Cardiac muscle cell (in vitro differentiated cells and primary cell): Measurements from ENCODE around the gene GARIN5A. TPM values are rescaled to one million over a fixed set of nuclear protein-coding genes. Genes with fewer than 3 reads are reported as not detected.
A peak's percentile ranks its signal among the peaks of the same experiment; 100 is the strongest.

ENCODE experiments used
- DNase-seq, 2 donors: peaks; one replicate each; pipeline versions ENCODE4 v3.0.0 to v3.0.0-alpha.2; 2010 to 2017; ENCODE audit warnings: low read depth in 1 of 2, low spot score in 1 of 2
- H3K27ac ChIP-seq: fragments of 200-600 bp; sonication (generic); 2 replicates; pipeline ENCODE4 v1.5.1; 2016
- H3K27me3 ChIP-seq: fragments of 200-600 bp; sonication (generic); 2 replicates; pipeline ENCODE4 v1.6.0; 2016; ENCODE audit warnings: control low read depth
- H3K36me3 ChIP-seq: fragments of 200-600 bp; sonication (generic); 2 replicates; pipeline ENCODE4 v1.5.1; 2016; ENCODE audit warnings: control low read depth
- H3K4me1 ChIP-seq: fragments of 200-600 bp; sonication (generic); 2 replicates; pipeline ENCODE4 v1.8.1; 2017; ENCODE audit warnings: low read depth, mild to moderate bottlenecking, mixed run types
- H3K4me3 ChIP-seq: fragments of 200-600 bp; sonication (generic); 2 replicates; pipeline ENCODE4 v1.5.1; 2016; ENCODE audit warnings: mild to moderate bottlenecking
- H3K9me3 ChIP-seq: fragments of 200-600 bp; sonication (generic); 2 replicates; pipeline ENCODE4 v1.5.1; 2017; ENCODE audit warnings: low read depth, mild to moderate bottlenecking, control low read depth
- polyA plus RNA-seq: library from polyadenylated mRNA; unstranded; fragments of >200 nt; fragmentation: Nextera tagmentation; extraction: Ambion mirVana; gene quantifications from 2 replicates; pipeline ENCODE4 v1.2.1, GENCODE V29; 2016
- total RNA-seq: library from RNA; depleted of rRNA; stranded (reverse); fragments of >200 nt; gene quantifications from 2 replicates; pipeline ENCODE4 v1.2.3, GENCODE V29; 2016
- TF ChIP-seq, protein P1 (sequence below): IDR thresholded peaks from 2 replicates; pipeline ENCODE4 v1.5.1; 2012; ENCODE audit warnings: low read depth, mild to moderate bottlenecking, low read length

GARIN5A gene
- total and polyA plus RNA-seq, 2 experiments from 2014 or later, result 7.7 to 9.3 TPM

DNA sequence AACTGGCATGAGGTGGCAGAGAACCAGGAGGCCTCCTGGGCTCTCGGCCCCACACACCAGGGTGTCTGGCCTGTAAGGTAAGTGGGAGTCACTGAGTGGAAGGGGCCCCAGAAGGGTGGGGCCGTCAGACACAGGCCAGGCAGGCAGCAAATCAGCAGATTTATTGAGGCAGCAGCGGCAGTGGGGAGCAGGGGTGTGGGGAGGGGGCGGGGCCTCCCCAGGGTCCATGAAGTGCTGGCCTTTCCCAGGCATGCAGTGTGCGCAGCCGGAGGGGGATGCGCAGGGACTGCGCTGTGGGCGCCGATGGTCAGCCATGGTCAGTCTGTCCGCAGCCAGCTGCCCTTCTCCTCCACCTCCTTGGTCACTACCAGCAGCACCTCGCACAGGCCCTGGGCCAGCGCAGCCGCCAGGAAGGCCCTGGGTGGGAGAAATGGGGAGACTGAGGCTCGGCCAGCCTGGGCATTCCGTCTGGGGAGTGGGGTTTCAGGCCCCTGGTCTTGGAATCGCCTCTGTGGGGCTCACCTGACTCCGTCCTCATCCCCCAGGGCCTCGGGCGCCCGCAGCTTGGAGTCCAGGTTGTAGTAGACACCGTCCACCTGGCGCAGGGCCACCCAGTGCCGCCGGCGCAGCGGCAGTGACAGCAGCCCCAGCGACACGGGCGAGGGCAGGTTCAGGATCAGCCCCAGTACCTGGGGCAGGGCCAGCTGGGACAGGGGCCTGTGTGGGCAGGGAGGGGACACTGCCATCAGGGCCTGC is 29.4 kb upstream of the GARIN5A start:
- no peak overlapping the region for H3K27ac ChIP-seq
- TF ChIP-seq, protein P1, sequence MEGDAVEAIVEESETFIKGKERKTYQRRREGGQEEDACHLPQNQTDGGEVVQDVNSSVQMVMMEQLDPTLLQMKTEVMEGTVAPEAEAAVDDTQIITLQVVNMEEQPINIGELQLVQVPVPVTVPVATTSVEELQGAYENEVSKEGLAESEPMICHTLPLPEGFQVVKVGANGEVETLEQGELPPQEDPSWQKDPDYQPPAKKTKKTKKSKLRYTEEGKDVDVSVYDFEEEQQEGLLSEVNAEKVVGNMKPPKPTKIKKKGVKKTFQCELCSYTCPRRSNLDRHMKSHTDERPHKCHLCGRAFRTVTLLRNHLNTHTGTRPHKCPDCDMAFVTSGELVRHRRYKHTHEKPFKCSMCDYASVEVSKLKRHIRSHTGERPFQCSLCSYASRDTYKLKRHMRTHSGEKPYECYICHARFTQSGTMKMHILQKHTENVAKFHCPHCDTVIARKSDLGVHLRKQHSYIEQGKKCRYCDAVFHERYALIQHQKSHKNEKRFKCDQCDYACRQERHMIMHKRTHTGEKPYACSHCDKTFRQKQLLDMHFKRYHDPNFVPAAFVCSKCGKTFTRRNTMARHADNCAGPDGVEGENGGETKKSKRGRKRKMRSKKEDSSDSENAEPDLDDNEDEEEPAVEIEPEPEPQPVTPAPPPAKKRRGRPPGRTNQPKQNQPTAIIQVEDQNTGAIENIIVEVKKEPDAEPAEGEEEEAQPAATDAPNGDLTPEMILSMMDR, result no peak
- H3K27me3 ChIP-seq, result no peaks in the 10 kb centered on the region
- no peaks in the 10 kb centered on the region for H3K36me3 ChIP-seq
- H3K9me3 ChIP-seq, result no peaks in the 10 kb centered on the region
- no peak for DNase-seq
- H3K4me1 ChIP-seq, result peaks cover 31% of the 10 kb centered on the region
- H3K4me3 ChIP-seq, result no peak overlapping the region

DNA sequence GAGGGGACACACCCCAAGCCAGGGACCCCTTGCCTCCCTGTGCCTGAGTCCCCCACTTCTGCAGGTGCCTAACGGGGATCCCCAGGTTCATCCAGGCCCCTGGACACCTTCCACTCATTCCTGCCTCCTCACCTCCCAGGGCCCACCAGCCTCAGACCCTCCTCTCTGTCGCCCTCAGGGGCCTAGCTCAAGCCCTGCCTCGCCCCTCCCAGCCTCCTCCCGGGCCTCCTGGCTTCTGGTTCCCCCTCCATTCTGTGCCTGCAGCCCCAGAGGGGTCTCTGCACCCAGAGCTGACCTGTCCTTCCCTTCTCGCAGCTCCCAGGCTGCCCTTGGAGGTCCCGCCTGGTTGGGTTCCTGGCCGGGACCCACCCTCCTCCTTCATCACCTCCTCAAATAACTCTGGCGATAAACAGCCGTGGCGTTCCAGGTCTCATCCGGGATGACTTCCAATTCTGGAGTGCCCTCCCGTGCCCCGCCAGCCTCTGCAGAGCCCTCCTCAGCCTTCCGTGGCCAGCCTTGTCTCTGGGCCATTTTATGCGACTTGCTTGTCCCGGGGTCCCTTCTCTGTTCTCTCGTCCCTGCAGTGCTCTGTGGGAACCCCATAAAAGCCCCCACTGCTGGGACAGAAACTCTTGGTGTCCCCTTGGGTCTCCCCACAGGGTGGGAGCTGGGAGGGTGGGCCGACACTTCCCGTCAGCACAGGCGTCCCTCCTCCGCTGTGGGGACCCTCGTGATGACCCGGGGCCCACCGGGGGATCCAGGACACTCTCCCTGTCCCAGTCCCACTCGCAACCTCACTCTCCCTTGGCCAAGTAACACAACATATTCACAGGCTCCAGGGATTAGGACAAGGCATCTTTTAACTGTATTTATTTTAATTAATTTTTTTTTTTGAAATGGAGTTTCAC is 25.2 kb upstream of the GARIN5A start:
- H3K4me1 ChIP-seq, result peaks cover 17% of the 10 kb centered on the region
- H3K27me3 ChIP-seq, result no peaks in the 10 kb centered on the region
- peaks cover 15% of the 10 kb centered on the region for H3K36me3 ChIP-seq
- TF ChIP-seq, protein P1, result no peak
- peak in 1 of 2 donors; percentile 90 for DNase-seq
- H3K4me3 ChIP-seq, result peak overlapping the region; percentile 99
- H3K27ac ChIP-seq, result peak overlapping the region; percentile 100
- no peaks in the 10 kb centered on the region for H3K9me3 ChIP-seq

GRCh38 chr19:50501186-50501567 is 24.5 kb upstream of the GARIN5A start:
- H3K27ac ChIP-seq, result peak overlapping the region; percentile 100
- no peaks in the 10 kb centered on the region for H3K27me3 ChIP-seq
- peak in 1 of 2 donors; percentile 34 for DNase-seq
- TF ChIP-seq, protein P1, result no peak
- H3K9me3 ChIP-seq, result no peaks in the 10 kb centered on the region
- peaks cover 21% of the 10 kb centered on the region for H3K36me3 ChIP-seq
- H3K4me3 ChIP-seq, result peak overlapping the region; percentile 99
- H3K4me1 ChIP-seq, result peaks cover 17% of the 10 kb centered on the region

DNA sequence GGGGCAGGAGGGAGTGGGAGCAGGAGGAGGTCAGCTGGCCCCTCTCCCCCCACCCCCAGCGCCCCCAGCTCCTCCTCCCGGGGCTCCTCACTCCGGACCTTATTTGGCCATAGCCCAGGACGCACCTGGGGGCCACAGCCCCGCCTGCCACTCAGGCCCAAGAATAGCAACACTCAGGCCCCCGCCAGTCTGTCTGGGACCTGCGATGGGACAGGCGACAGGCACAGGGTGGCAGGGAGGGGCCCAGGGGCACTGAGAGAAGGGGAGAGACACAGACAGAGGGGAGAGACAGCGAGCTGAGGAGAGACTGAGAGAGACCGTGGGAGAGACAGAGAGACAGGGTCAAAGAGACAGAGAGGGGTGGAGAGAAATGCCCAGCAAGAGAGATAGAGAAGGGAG is 24.1 kb upstream of the GARIN5A start:
- Histone ChIP-seq H3K27me3 (no peaks in the 10 kb centered on the region), H3K4me1 (peaks cover 17% of the 10 kb centered on the region), H3K4me3 (peak overlapping the region; percentile 99), H3K9me3 (no peaks in the 10 kb centered on the region), H3K27ac (peak overlapping the region; percentile 100), H3K36me3 (peaks cover 21% of the 10 kb centered on the region)
- TF ChIP-seq, protein P1, result no peak
- peak in 1 of 2 donors; percentile 95 for DNase-seq

GRCh38 chr19:50500060-50500752 is 23.6 kb upstream of the GARIN5A start:
- Histone ChIP-seq H3K4me1 (peaks cover 17% of the 10 kb centered on the region), H3K27ac (peak overlapping the region; percentile 100), H3K36me3 (peaks cover 21% of the 10 kb centered on the region), H3K9me3 (no peaks in the 10 kb centered on the region), H3K27me3 (no peaks in the 10 kb centered on the region), H3K4me3 (peak overlapping the region; percentile 99)
- DNase-seq, result peak in 1 of 2 donors; percentile 96
- TF ChIP-seq, protein P1, result peak; percentile 19
